Measurements from ENCODE around the gene HOXC6. TPM values are rescaled to one million over a fixed set of nuclear protein-coding genes. Genes with fewer than 3 reads are reported as not detected.

HOXC6 gene
- total and polyA plus RNA-seq, 4 donors: 6.6 to 114 (median 60.4) TPM

Small RNA genes within 50 kb of the gene (small RNA-seq; reads per million reads assigned to genes)
- gene HOXC5 (ENCODE audit: low replicate concordance) (0.06 reads per million), gene MIR196A2 (ENCODE audit: low replicate concordance) (154 reads per million, percentile 98 among the genes with 10 or more reads in this experiment), gene MIR615 (ENCODE audit: low replicate concordance) (31.0 reads per million, percentile 97 among the genes with 10 or more reads in this experiment)

Other genes with a start within 250 kb of the HOXC6 start
- gene HOXC13, start 89.6 kb upstream of the HOXC6 start, total RNA-seq: under 1 TPM in 1 of 2 donors, not detected in 1; 0.10 TPM
- not detected for gene HOXC13, start 89.6 kb upstream of the HOXC6 start, polyA plus RNA-seq (ENCODE audit: insufficient read length in 2 of 2)
- gene HOXC12, start 73.5 kb upstream of the HOXC6 start, total RNA-seq: 1 to 10 TPM in 1 of 2 donors, not detected in 1; 2.3 TPM
- not detected for gene HOXC12, start 73.5 kb upstream of the HOXC6 start, polyA plus RNA-seq (ENCODE audit: insufficient read length in 2 of 2)
- gene HOXC11, start 55.3 kb upstream of the HOXC6 start, total RNA-seq: 1 to 10 TPM in 1 of 2 donors, not detected in 1; 1.5 TPM
- gene HOXC11, start 55.3 kb upstream of the HOXC6 start, polyA plus RNA-seq (ENCODE audit: insufficient read length in 2 of 2): not detected
- gene HOTAIR, start 53.5 kb upstream of the HOXC6 start, total RNA-seq: under 1 TPM in 1 of 2 donors, not detected in 1; 0.59 TPM
- gene HOTAIR, start 53.5 kb upstream of the HOXC6 start, polyA plus RNA-seq (ENCODE audit: insufficient read length in 2 of 2): not detected
- 1 to 10 TPM in 1 of 2 donors, not detected in 1; 9.2 TPM for gene HOXC10, start 43.3 kb upstream of the HOXC6 start, total RNA-seq
- under 1 TPM in 1 of 2 donors, not detected in 1; 0.81 TPM for gene HOXC10, start 43.3 kb upstream of the HOXC6 start, polyA plus RNA-seq (ENCODE audit: insufficient read length in 2 of 2)
- gene HOXC9, start 28.3 kb upstream of the HOXC6 start, total RNA-seq: 10 to 100 TPM in 1 of 2 donors, 1 to 10 TPM in 1; 8.5 to 14.2 TPM
- gene HOXC9, start 28.3 kb upstream of the HOXC6 start, polyA plus RNA-seq (ENCODE audit: insufficient read length in 2 of 2): 10 to 100 TPM in 1 of 2 donors, 1 to 10 TPM in 1; 1.6 to 17.9 TPM
- 1 to 10 TPM; 5.3 to 8.4 TPM for gene HOXC8, start 19.5 kb upstream of the HOXC6 start, total RNA-seq
- 100 to 1,000 TPM in 1 of 2 donors, 10 to 100 TPM in 1; 64.3 to 158 TPM for gene HOXC8, start 19.5 kb upstream of the HOXC6 start, polyA plus RNA-seq (ENCODE audit: insufficient read length in 2 of 2)
- gene HOXC5, start 4.6 kb downstream of the HOXC6 start, total RNA-seq: 1 to 10 TPM; 2.4 to 4.5 TPM
- 10 to 100 TPM; 11.8 to 16.3 TPM for gene HOXC5, start 4.6 kb downstream of the HOXC6 start, polyA plus RNA-seq (ENCODE audit: insufficient read length in 2 of 2)
- gene HOXC4, start 25.4 kb downstream of the HOXC6 start, total RNA-seq: 10 to 100 TPM in 1 of 2 donors, 1 to 10 TPM in 1; 10.0 to 10.3 TPM
- 100 to 1,000 TPM in 1 of 2 donors, 10 to 100 TPM in 1; 98.7 to 100 TPM for gene HOXC4, start 25.4 kb downstream of the HOXC6 start, polyA plus RNA-seq (ENCODE audit: insufficient read length in 2 of 2)
- gene SMUG1, start 160.5 kb downstream of the HOXC6 start, total RNA-seq: 10 to 100 TPM; 28.7 to 32.0 TPM
- gene SMUG1, start 160.5 kb downstream of the HOXC6 start, polyA plus RNA-seq (ENCODE audit: insufficient read length in 2 of 2): 10 to 100 TPM; 35.9 to 42.4 TPM

Measured in spinal cord (tissue), 4 donors.